SJCRH30 (cell line): Measurements from ENCODE around the gene OR8J3. TPM values are rescaled to one million over a fixed set of nuclear protein-coding genes. Genes with fewer than 3 reads are reported as not detected.
"Not testable (repeated sequence)": the region's sequence is repeated elsewhere in the genome, so short reads cannot be mapped to it uniquely, and the experiment has no call there.

Source experiments
- DNase-seq, 2 experiments: peaks; one replicate each; pipeline ENCODE4 v3.0.0-alpha.2; 2015 to 2020
- H3K27ac ChIP-seq: fragments of 250-450 bp; sonication (Bioruptor Pico); 2 replicates; pipeline ENCODE4 v1.5.1; 2020; ENCODE audit warnings: mild to moderate bottlenecking, moderate library complexity
- H3K27me3 ChIP-seq: fragments of 250-450 bp; sonication (Bioruptor Pico); 2 replicates; pipeline ENCODE4 v1.5.1; 2020; ENCODE audit warnings: mild to moderate bottlenecking, moderate library complexity
- H3K36me3 ChIP-seq: fragments of 250-450 bp; sonication (Bioruptor Pico); 2 replicates; pipeline ENCODE4 v1.5.1; 2020; ENCODE audit warnings: mild to moderate bottlenecking, moderate library complexity
- H3K4me1 ChIP-seq: fragments of 250-450 bp; sonication (Bioruptor Pico); 2 replicates; pipeline ENCODE4 v1.5.1; 2020; ENCODE audit warnings: mild to moderate bottlenecking, moderate library complexity
- H3K4me3 ChIP-seq: fragments of 250-450 bp; sonication (Bioruptor Pico); 2 replicates; pipeline ENCODE4 v1.5.1; 2020; ENCODE audit warnings: mild to moderate bottlenecking, moderate library complexity
- H3K9me3 ChIP-seq: fragments of 250-450 bp; sonication (Bioruptor Pico); replicated peaks from 2 replicates; pipeline ENCODE4 v1.5.1; 2020; ENCODE audit warnings: mild to moderate bottlenecking, moderate library complexity
- total RNA-seq: library from RNA; depleted of rRNA; stranded (reverse); fragments of >200 nt; shearing (Covaris generic); gene quantifications from 2 replicates; pipeline ENCODE4 v1.2.3, GENCODE V29; 2014; rRNA removed

The OR8J3 gene
- total RNA-seq: not detected in 2 replicates

- no peaks in the 10 kb centered on the region for H3K27me3 ChIP-seq
These were observed at the start of gene OR8J3 for GRCh38 chr11:56140151-56140661. Gene OR8J3 (minus strand): TSS chr11:56140201. CDS start chr11:56137718, 2,483 bp downstream.

DNA sequence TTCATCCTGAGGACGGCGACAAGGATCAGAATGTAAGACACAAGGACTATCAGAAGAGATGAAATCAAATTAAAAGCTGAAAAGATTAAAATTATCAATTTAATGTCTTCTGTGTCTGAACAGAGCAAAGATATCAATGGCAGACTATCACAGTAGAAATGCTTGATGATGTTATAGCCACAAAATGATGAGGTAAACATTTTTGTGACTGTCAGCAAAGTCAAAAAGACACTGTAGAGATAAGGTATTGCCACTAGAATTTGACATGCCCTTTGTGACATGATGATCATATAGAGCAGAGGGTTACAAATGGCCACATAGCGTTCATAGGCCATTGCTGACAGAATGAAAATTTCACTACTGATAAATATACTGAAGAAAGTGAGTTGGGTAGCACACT, 48.6 kb upstream of the OR8J3 start:
- Histone ChIP-seq H3K27ac (no peak overlapping the region), H3K9me3 (no peaks in the 10 kb centered on the region), H3K4me1 (no peaks in the 10 kb centered on the region), H3K4me3 (no peak overlapping the region), H3K27me3 (no peaks in the 10 kb centered on the region), H3K36me3 (no peaks in the 10 kb centered on the region)
- no peak for DNase-seq

More at GRCh38 chr11:56140151-56140661, at the start of gene OR8J3:
- Histone ChIP-seq H3K4me3 (no peak within 1 kb of the TSS), H3K27ac (no peak within 1 kb of the TSS), H3K36me3 (no peaks in the 10 kb centered on the region), H3K4me1 (no peaks in the 10 kb centered on the region), H3K9me3 (no peaks in the 10 kb centered on the region)
- DNase-seq: no peak

DNA sequence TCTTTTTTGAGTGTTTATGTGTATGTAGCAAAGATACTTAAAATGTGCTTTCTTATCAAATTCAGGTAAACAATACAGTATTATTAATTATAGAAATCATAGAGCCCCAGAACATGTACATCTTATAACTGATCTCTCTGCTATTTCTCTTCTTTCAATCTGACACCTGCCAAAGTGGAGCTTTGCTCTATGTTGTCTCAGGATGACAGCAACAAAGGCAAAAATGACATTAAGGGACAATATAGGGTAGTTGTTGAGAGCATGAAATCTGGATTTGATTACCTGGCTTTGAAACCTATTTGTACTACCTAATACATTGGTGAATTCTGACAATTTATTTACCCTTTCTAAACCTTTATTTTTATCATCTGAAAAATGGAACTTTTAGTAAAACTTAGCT, 43.5 kb upstream of the OR8J3 start:
- no peaks in the 10 kb centered on the region for H3K4me1 ChIP-seq
- no peaks in the 10 kb centered on the region for H3K27me3 ChIP-seq
- H3K4me3 ChIP-seq: no peak overlapping the region
- no peaks in the 10 kb centered on the region for H3K36me3 ChIP-seq
- DNase-seq: no peak
- H3K9me3 ChIP-seq: 0 out of 2 replicates have a peak, but pooled peaks cover 3% of the 10 kb centered on the region
- no peak overlapping the region for H3K27ac ChIP-seq

- H3K27ac ChIP-seq: no peak within 1 kb of the TSS
- 0 out of 2 replicates have a peak, but pooled peaks cover 3% of the 10 kb centered on the region for H3K9me3 ChIP-seq
- no peaks in the 10 kb centered on the region for H3K27me3 ChIP-seq
- no peaks in the 10 kb centered on the region for H3K4me1 ChIP-seq
- no peaks in the 10 kb centered on the region for H3K36me3 ChIP-seq
- H3K4me3 ChIP-seq: no peak within 1 kb of the TSS
- no peak for DNase-seq
These were observed 36.3 kb upstream of the OR8J3 start, which contains the start of gene OR5J2 for GRCh38 chr11:56176318-56176717. Gene OR5J2 (plus strand): TSS chr11:56176618. CDS start chr11:56176618, 0 bp downstream.

DNA sequence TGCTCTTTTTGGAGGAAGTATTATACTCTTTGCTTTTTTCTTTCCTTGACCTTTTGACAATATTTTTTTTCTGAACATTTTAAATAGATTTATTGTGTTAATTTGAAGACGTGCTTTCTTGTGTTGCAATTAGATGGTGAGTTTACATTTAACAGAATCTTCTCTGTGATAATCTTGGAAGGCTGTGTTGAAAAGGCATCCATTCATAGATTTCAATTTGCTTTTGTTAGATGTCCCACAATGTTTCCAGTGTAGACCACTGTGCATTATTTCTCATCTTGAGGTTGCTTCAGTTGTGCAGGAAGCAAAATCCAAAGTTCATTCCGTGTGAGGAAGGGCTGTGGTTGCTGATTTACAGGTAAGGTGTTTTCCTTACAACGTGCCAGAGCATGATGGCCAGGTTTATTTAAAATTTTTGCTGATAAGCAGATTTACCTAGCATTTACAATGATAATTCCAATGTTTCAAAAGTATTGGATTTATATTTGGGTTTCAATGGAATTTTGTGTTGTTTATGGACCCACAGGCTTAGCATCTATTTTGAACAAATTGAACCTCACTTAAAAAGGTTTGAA, 32.3 kb upstream of the OR8J3 start:
- Histone ChIP-seq H3K36me3 (no peaks in the 10 kb centered on the region), H3K4me1 (no peaks in the 10 kb centered on the region), H3K9me3 (no peaks in the 10 kb centered on the region), H3K27ac (no peak overlapping the region), H3K27me3 (no peaks in the 10 kb centered on the region), H3K4me3 (no peak overlapping the region)
- no peak for DNase-seq

GRCh38 chr11:56163804-56164203, 23.8 kb upstream of the OR8J3 start:
- Histone ChIP-seq H3K36me3 (no peaks in the 10 kb centered on the region), H3K9me3 (no peaks in the 10 kb centered on the region), H3K27ac (no peak overlapping the region), H3K4me3 (no peak overlapping the region), H3K27me3 (no peaks in the 10 kb centered on the region), H3K4me1 (no peaks in the 10 kb centered on the region)
- no peak for DNase-seq

DNA sequence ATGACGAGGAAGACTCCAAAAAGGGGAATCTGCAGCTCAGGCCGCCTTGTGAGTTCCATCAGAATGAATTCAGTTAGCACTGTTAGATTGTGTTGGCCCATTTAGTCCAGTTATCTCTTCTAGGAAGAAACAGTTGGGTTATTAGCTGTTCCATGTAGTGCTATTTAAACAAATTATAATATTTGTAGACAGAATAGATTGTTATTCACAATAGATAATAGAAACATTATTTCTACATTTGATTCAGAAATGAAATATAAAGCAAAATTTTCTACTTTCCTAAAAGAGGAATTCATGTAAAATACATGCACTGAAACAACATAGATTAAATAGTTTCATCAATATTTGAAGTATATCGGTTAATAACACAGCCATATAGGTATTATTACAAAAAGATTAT, 20.2 kb upstream of the OR8J3 start, which contains the start of gene OR8K5:
OR8K5 (minus strand) TSS at position 101 of the 400 bp plus-strand sequence; CDS start at position 101, 0 bp downstream.
- no peaks in the 10 kb centered on the region for H3K9me3 ChIP-seq
- H3K4me3 ChIP-seq: no peak within 1 kb of the TSS
- H3K4me1 ChIP-seq: no peaks in the 10 kb centered on the region

DNA sequence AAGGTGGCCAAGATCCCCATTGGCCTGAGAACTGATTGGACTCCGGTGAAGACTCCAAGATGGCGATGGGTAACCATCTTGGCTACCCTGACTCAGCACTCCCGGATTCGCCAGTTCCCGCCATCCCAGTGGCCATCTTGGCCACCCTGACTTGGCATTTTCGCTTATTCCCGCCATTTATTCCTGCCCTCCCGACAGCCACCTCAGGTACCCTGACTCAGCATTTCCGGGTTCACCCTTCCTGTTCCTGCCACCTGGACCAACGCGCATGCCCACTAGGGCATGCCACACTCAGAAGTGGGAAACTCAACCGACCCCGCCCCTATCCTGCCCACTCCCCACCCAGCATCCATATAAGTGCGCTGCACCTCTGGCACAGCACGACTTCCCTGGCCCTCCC, 12.3 kb upstream of the OR8J3 start:
- H3K4me1 ChIP-seq: no peaks in the 10 kb centered on the region
- DNase-seq: no peak
- H3K27me3 ChIP-seq: no peaks in the 10 kb centered on the region
- H3K4me3 ChIP-seq: no peak overlapping the region
- no peak overlapping the region for H3K27ac ChIP-seq
- no peaks in the 10 kb centered on the region for H3K36me3 ChIP-seq
- H3K9me3 ChIP-seq: no peaks in the 10 kb centered on the region

More for the DNA sequence above, 20.2 kb upstream of the OR8J3 start, which contains the start of gene OR8K5:
- no peaks in the 10 kb centered on the region for H3K36me3 ChIP-seq
- no peak within 1 kb of the TSS for H3K27ac ChIP-seq
- no peaks in the 10 kb centered on the region for H3K27me3 ChIP-seq
- DNase-seq: no peak

DNA sequence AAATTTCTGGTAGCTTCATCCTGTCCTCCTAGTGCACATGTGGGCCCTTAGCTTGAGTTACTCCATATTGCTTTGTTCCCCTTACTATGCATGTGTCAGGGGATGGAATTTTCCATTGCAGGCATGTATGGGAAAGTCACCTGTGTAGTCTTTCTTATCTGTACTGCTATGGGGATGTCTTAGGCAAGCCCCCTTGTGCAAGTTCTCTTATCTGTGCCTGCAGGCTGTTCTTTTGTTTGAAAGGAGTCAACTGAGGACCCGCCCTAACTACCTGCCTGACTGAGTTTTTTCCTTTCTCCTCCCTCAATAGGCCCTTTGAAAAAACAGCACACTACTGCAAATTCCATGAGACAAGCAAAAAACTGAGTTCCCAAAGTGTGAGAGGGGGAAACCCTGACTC, 11.4 kb upstream of the OR8J3 start:
- no peak overlapping the region for H3K4me3 ChIP-seq
- no peak for DNase-seq
- H3K4me1 ChIP-seq: no peaks in the 10 kb centered on the region
- H3K27me3 ChIP-seq: no peaks in the 10 kb centered on the region
- H3K9me3 ChIP-seq: no peaks in the 10 kb centered on the region
- no peak overlapping the region for H3K27ac ChIP-seq
- H3K36me3 ChIP-seq: no peaks in the 10 kb centered on the region

GRCh38 chr11:56143681-56144080, 3.7 kb upstream of the OR8J3 start:
- DNase-seq, H3K36me3 ChIP-seq, H3K27me3 ChIP-seq, H3K4me3 ChIP-seq, H3K4me1 ChIP-seq, H3K9me3 ChIP-seq, H3K27ac ChIP-seq: not testable (repeated sequence)

GRCh38 chr11:56122073-56122472, 17.9 kb downstream of the OR8J3 start, which contains the start of gene OR8H3:
Gene OR8H3 (plus strand): TSS chr11:56122373. CDS start chr11:56122373, 0 bp downstream.
- Histone ChIP-seq H3K9me3 (no peaks in the 10 kb centered on the region), H3K27me3 (peaks cover 4% of the 10 kb centered on the region), H3K36me3 (no peaks in the 10 kb centered on the region), H3K4me3 (no peak within 1 kb of the TSS), H3K27ac (no peak within 1 kb of the TSS), H3K4me1 (no peaks in the 10 kb centered on the region)
- DNase-seq: no peak

GRCh38 chr11:56103210-56103737, 36.7 kb downstream of the OR8J3 start, which contains the start of gene OR8H2:
Gene OR8H2 (plus strand): TSS chr11:56103687. CDS start chr11:56105043, 1,356 bp downstream.
- Histone ChIP-seq H3K4me1 (no peaks in the 10 kb centered on the region), H3K4me3 (no peak within 1 kb of the TSS), H3K9me3 (no peaks in the 10 kb centered on the region), H3K36me3 (no peaks in the 10 kb centered on the region), H3K27me3 (no peaks in the 10 kb centered on the region), H3K27ac (no peak within 1 kb of the TSS)
- DNase-seq: peak; percentile 33 to 48

DNA sequence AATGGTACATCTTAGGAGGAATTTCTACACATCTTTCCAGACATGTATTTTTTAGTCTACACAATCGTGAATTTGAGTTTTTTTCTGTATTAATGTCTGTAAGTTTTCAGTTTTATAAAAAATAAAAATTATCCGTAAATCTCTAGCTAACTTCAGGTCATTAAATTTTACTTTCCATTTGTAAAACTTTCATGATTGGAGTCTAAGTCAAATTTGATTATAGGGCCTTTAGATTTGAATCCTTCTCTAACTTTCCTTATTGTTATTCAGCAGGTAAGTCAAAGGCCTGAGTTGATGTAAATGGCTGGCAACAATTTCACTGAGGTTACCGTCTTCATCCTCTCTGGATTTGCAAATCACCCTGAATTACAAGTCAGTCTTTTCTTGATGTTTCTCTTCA, 47.0 kb downstream of the OR8J3 start, which contains the start of gene OR8I2:
OR8I2 (plus strand) TSS at position 301 of the 400 bp plus-strand sequence; CDS start at position 301, 0 bp downstream.
- no peaks in the 10 kb centered on the region for H3K36me3 ChIP-seq
- H3K9me3 ChIP-seq: no peaks in the 10 kb centered on the region
- no peak within 1 kb of the TSS for H3K4me3 ChIP-seq
- no peaks in the 10 kb centered on the region; the same call in 1 of the 2 replicates for H3K4me1 ChIP-seq
- DNase-seq: no peak
- no peak within 1 kb of the TSS for H3K27ac ChIP-seq
- peaks cover 7% of the 10 kb centered on the region; the same call in 1 of the 2 replicates for H3K27me3 ChIP-seq

GRCh38 chr11:56089697-56090096, 50.3 kb downstream of the OR8J3 start:
- Histone ChIP-seq H3K4me1 (no peaks in the 10 kb centered on the region; the same call in 1 of the 2 replicates), H3K27me3 (peaks cover 3% of the 10 kb centered on the region; the same call in 1 of the 2 replicates), H3K9me3 (no peaks in the 10 kb centered on the region), H3K27ac (no peak overlapping the region), H3K4me3 (no peak overlapping the region), H3K36me3 (no peaks in the 10 kb centered on the region)
- no peak for DNase-seq
